Endodermal cell (in vitro differentiated cells): ENCODE measurements around the gene NUBPL. TPM values are rescaled to one million over a fixed set of nuclear protein-coding genes. Genes with fewer than 3 reads are reported as not detected.
"Not testable (repeated sequence)": the region's sequence is repeated elsewhere in the genome, so short reads cannot be mapped to it uniquely, and the experiment has no call there.

Source experiments
- DNase-seq: peaks from one replicate; pipeline ENCODE4 v3.0.0-alpha.2; 2017
- H3K27ac ChIP-seq: 2 replicates; pipeline ENCODE4 v1.5.1; 2013; ENCODE audit warnings: mild to moderate bottlenecking, low read depth, low read length, moderate library complexity
- H3K27me3 ChIP-seq: 2 replicates; pipeline ENCODE4 v1.6.1; 2013; ENCODE audit warnings: mild to moderate bottlenecking, low read length, moderate library complexity; ENCODE audit not compliant: insufficient read depth, control insufficient read depth, poor library complexity, severe bottlenecking
- H3K36me3 ChIP-seq: 2 replicates; pipeline ENCODE4 v1.7.0; 2013; ENCODE audit warnings: mild to moderate bottlenecking, low read length, moderate library complexity; ENCODE audit not compliant: control insufficient read depth, insufficient read depth
- H3K4me1 ChIP-seq: one replicate; pipeline ENCODE4 v1.7.0; 2013; ENCODE audit warnings: low read length; ENCODE audit not compliant: control insufficient read depth, insufficient read depth
- H3K4me3 ChIP-seq: 2 replicates; pipeline ENCODE4 v1.5.1; 2013; ENCODE audit warnings: mild to moderate bottlenecking, low read length, moderate library complexity
- H3K9ac ChIP-seq: 2 replicates; pipeline ENCODE4 v1.6.1; 2013; ENCODE audit warnings: mild to moderate bottlenecking, low read length, moderate library complexity; ENCODE audit not compliant: poor library complexity, severe bottlenecking; ENCODE audit errors: extremely low read depth
- H3K9me3 ChIP-seq: 2 replicates; pipeline ENCODE4 v1.6.1; 2013; ENCODE audit warnings: mild to moderate bottlenecking, low read length, moderate library complexity; ENCODE audit not compliant: control insufficient read depth
- H3K27ac Mint-ChIP-seq: 2 replicates; pipeline ENCODE4 v1.8.0; 2020; ENCODE audit warnings: mixed read lengths
- H3K27me3 Mint-ChIP-seq: 2 replicates; pipeline ENCODE4 v1.8.0; 2021; ENCODE audit warnings: mild to moderate bottlenecking, mixed read lengths; ENCODE audit not compliant: insufficient read depth
- H3K36me3 Mint-ChIP-seq: 2 replicates; pipeline ENCODE4 v1.8.0; 2020; ENCODE audit warnings: low read depth, mixed read lengths
- H3K4me1 Mint-ChIP-seq: 2 replicates; pipeline ENCODE4 v1.8.0; 2020; ENCODE audit warnings: mixed read lengths
- H3K4me3 Mint-ChIP-seq: 2 replicates; pipeline ENCODE4 v1.8.0; 2020; ENCODE audit warnings: mild to moderate bottlenecking, moderate library complexity, mixed read lengths
- H3K9me3 Mint-ChIP-seq: 2 replicates; pipeline ENCODE4 v1.8.0; 2020; ENCODE audit warnings: mild to moderate bottlenecking, mixed read lengths
- WGBS, 2 experiments: methylation state at CpG; one replicate each; pipeline versions ENCODE4 v1.1.5 to v1.1.7; 2013; ENCODE audit warnings: missing lambda C conversion rate in 2 of 2, mixed read lengths in 1 of 2; ENCODE audit not compliant: insufficient coverage in 1 of 2, insufficient read length in 1 of 2; 5-methylcytosine and 5-hydroxymethylcytosine counted together
- total RNA-seq, 2 donors: library from RNA; stranded (reverse); fragmentation: NEBNext Ultra II Directional in 1 of 2; extraction: Animal tissue kit (Norgen Biotek cat#: 25700) in 1 of 2; gene quantifications; 2 replicates in 1 of 2; 3 replicates in 1 of 2; pipeline ENCODE4 v1.2.1, GENCODE V29; 2021
- TF ChIP-seq, protein P1 (sequence below): fragments of 200-600 bp; sonication (generic); conservative IDR thresholded peaks from 2 replicates; pipeline ENCODE4 v1.5.0; 2021; ENCODE audit warnings: antibody characterized with exemption, mild to moderate bottlenecking

NUBPL gene
- total RNA-seq, 2 donors from 2014 or later = 12.2 to 14.0 TPM

DNA sequence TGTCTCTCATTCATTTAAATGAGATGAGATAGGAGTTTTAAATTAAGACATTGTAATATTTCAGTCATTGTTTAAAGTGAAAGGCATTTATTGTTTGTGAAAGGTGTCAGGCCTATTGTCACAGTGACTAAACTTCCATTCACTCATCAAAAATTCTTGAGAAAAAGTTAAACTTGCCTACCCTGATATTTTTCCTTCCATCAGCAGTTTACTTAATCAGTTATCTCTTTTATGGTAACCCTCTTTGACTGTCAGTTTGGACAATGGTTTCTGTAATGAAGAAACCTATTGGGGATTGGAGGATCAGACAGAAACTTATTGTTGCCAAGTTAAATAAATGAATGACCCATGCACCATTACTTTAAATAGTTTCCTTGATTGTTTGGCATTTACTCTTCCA, 241.6 kb downstream of the NUBPL start:
- no peaks in the 10 kb centered on the region for H3K36me3 ChIP-seq
- H3K27me3 ChIP-seq = no peaks in the 10 kb centered on the region
- no peak for DNase-seq
- no peak overlapping the region for H3K9ac ChIP-seq
- Mint-ChIP-seq H3K27ac (no peak overlapping the region), H3K27me3 (no peaks in the 10 kb centered on the region), H3K4me1 (no peaks in the 10 kb centered on the region), H3K36me3 (peaks cover 7% of the 10 kb centered on the region), H3K4me3 (no peak overlapping the region), H3K9me3 (peaks cover 13% of the 10 kb centered on the region)
- H3K4me3 ChIP-seq = no peak overlapping the region
- H3K9me3 ChIP-seq = peaks cover 4% of the 10 kb centered on the region
- TF ChIP-seq, protein P1, sequence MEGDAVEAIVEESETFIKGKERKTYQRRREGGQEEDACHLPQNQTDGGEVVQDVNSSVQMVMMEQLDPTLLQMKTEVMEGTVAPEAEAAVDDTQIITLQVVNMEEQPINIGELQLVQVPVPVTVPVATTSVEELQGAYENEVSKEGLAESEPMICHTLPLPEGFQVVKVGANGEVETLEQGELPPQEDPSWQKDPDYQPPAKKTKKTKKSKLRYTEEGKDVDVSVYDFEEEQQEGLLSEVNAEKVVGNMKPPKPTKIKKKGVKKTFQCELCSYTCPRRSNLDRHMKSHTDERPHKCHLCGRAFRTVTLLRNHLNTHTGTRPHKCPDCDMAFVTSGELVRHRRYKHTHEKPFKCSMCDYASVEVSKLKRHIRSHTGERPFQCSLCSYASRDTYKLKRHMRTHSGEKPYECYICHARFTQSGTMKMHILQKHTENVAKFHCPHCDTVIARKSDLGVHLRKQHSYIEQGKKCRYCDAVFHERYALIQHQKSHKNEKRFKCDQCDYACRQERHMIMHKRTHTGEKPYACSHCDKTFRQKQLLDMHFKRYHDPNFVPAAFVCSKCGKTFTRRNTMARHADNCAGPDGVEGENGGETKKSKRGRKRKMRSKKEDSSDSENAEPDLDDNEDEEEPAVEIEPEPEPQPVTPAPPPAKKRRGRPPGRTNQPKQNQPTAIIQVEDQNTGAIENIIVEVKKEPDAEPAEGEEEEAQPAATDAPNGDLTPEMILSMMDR = no peak
- no peak overlapping the region for H3K27ac ChIP-seq
- no peaks in the 10 kb centered on the region for H3K4me1 ChIP-seq

DNA sequence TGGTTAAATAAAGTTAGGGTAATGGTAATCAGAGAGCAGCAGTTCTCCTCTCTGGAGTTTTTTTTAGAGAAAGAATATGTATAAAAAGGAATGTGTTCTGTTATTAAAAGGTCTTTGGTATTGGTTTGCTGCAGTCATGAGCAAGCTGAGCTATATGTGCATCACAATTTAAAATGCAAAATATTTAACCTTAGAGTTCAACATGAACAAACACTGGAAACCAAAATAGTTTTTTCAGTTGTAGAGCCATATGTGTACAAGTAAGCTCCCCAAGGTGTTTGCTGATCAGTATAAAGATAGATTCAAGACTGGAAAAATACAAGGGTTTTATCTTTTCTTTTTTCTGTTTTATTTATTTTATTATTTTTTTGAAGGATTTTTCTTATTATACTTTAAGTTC, 245.0 kb downstream of the NUBPL start:
- H3K4me3 ChIP-seq = no peak overlapping the region
- TF ChIP-seq, protein P1 = no peak
- H3K27me3 Mint-ChIP-seq = no peaks in the 10 kb centered on the region
- H3K27ac Mint-ChIP-seq = no peak overlapping the region
- no peaks in the 10 kb centered on the region for H3K36me3 Mint-ChIP-seq
- no peak overlapping the region for H3K4me3 Mint-ChIP-seq
- no peak overlapping the region for H3K9ac ChIP-seq
- no peak overlapping the region for H3K27ac ChIP-seq
- no peaks in the 10 kb centered on the region for H3K27me3 ChIP-seq
- H3K9me3 Mint-ChIP-seq = peaks cover 9% of the 10 kb centered on the region
- no peaks in the 10 kb centered on the region for H3K4me1 ChIP-seq
- peaks cover 4% of the 10 kb centered on the region for H3K9me3 ChIP-seq
- DNase-seq = no peak
- no peaks in the 10 kb centered on the region for H3K36me3 ChIP-seq
- no peaks in the 10 kb centered on the region for H3K4me1 Mint-ChIP-seq

DNA sequence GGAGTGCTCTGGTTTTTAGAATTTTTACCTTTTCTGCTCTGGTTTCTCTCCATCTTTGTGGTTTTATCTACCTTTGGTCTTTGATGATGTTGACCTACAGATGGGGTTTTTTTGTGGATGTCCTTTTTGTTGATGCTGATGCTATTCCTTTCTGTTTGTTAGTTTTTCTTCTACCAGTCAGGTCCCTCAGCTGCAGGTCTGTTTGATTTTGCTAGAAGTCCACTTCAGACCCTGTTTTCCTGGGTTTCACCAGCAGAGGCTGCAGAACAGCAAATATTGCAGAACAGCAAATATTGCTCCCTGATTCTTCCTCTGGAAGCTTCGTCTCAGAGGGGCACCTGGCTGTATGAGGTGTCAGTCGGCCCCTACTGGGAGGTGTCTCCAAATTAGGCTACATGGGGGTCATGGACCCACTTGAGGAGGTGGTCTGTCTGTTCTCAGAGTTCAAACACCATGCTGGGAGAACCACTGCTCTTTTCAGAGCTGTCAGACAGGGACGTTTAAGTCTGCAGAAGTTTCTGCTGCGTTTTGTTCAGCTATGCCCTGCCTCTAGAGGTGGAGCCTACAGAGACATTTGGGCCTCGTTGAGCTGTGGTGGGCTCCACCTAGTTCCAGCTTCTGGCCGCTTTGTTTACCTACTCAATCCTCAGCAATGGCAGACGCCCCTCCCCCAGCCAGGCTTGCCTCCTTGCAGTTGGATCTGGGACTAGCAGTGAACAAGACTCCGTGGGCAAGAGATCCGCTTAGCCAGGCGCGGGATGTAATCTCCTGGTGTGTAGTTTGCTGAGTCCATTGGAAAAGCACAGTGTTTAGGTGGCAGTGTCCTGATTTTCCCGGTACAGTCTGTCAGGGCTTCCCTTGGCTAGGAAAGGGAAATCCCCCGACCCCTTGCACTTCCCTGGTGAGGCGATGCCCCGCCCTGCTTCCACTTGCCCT, 250.8 kb downstream of the NUBPL start:
- DNase-seq = peak; percentile 59
- Mint-ChIP-seq H3K9me3 (peaks cover 23% of the 10 kb centered on the region), H3K27ac (peak overlapping the region; percentile 18)

DNA sequence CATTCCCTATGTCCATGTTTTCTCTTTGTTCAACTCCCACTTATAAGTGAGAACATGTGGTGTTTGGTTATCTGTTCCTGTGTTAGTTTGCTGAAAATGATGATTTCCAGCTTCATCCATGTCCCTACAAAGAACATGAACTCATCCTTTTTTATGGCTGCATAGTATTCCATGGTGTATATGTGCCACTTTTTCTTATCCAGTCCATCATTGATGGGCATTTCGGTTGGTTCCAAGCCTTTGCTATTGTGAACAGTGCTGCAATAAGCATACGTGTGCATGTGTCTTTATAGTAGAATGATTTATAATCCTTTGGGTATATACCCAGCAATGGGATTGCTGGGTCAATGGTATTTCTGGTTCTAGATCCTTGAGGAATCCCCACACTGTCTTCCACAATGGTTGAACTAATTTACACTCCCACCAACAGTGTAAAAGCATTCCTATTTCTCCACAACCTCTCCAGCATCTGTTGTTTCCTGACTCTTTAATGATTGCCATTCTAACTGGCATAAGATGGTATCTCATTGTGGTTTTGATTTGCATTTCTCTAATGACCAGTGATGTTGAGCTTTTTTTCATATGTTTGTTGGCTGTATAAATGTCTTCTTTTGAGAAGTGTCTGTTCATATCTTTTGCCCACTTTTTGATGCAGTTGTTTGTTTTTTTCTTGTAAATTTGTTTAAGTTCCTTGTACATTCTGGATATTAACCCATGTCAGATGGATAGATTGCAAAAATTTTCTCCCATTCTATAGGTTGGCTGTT, 252.7 kb downstream of the NUBPL start:
- not testable (repeated sequence) for H3K4me3 Mint-ChIP-seq
- WGBS, 2 experiments = 56 to 79% methylated on average over 1 to 2 of the region's 2 CpGs

More for the DNA sequence above, 250.8 kb downstream of the NUBPL start:
- not testable (repeated sequence) for H3K9me3 ChIP-seq, H3K27me3 Mint-ChIP-seq, H3K36me3 ChIP-seq, H3K4me1 ChIP-seq, H3K9ac ChIP-seq, H3K27ac ChIP-seq, H3K4me3 ChIP-seq, H3K27me3 ChIP-seq, H3K4me1 Mint-ChIP-seq, H3K4me3 Mint-ChIP-seq
- H3K36me3 Mint-ChIP-seq = peaks cover 20% of the 10 kb centered on the region
- WGBS, 2 experiments = 82 to 85% methylated on average over 9 to 15 of the region's 15 CpGs

More for the DNA sequence above, 252.7 kb downstream of the NUBPL start:
- not testable (repeated sequence) for H3K4me1 ChIP-seq, H3K4me3 ChIP-seq, H3K4me1 Mint-ChIP-seq, DNase-seq, H3K27me3 ChIP-seq, H3K9ac ChIP-seq, H3K9me3 ChIP-seq, H3K27me3 Mint-ChIP-seq, H3K36me3 ChIP-seq, H3K27ac ChIP-seq, H3K27ac Mint-ChIP-seq
- Mint-ChIP-seq H3K36me3 (peaks cover 22% of the 10 kb centered on the region), H3K9me3 (peaks cover 19% of the 10 kb centered on the region)
